Nephron progenitor cell (in vitro differentiated cells): ENCODE measurements around the gene EFS.
A peak's percentile ranks its signal among the peaks of the same experiment; 100 is the strongest.

Experiments used
- DNase-seq: peaks from one replicate; pipeline ENCODE4 v3.0.0; 2021
- H3K27ac Mint-ChIP-seq: 2 replicates; pipeline ENCODE4 v1.8.0; 2021; ENCODE audit warnings: mild to moderate bottlenecking, moderate library complexity, mixed read lengths
- H3K27me3 Mint-ChIP-seq: 2 replicates; pipeline ENCODE4 v1.8.0; 2021; ENCODE audit warnings: mild to moderate bottlenecking, low read depth, mixed read lengths; ENCODE audit not compliant: poor library complexity
- H3K36me3 Mint-ChIP-seq: 2 replicates; pipeline ENCODE4 v1.8.0; 2021; ENCODE audit warnings: low read depth, mixed read lengths
- H3K4me1 Mint-ChIP-seq: 2 replicates; pipeline ENCODE4 v1.8.0; 2021; ENCODE audit warnings: mixed read lengths
- H3K4me3 Mint-ChIP-seq: 2 replicates; pipeline ENCODE4 v1.8.0; 2021; ENCODE audit warnings: mild to moderate bottlenecking, moderate library complexity, mixed read lengths
- H3K9me3 Mint-ChIP-seq: 2 replicates; pipeline ENCODE4 v1.8.0; 2021; ENCODE audit warnings: mild to moderate bottlenecking, moderate library complexity, mixed read lengths
- TF ChIP-seq, protein P1 (sequence below): fragments of 200-600 bp; sonication (generic); IDR thresholded peaks from 2 replicates; pipeline ENCODE4 v1.5.0; 2021; ENCODE audit warnings: antibody characterized with exemption

Gene EFS

GRCh38 chr14:23316300-23316699 lies 48.7 kb downstream of the EFS start:
- DNase-seq: no peak
- H3K4me3 Mint-ChIP-seq: no peak overlapping the region
- H3K27ac Mint-ChIP-seq: no peak overlapping the region
- no peaks in the 10 kb centered on the region for H3K9me3 Mint-ChIP-seq
- H3K27me3 Mint-ChIP-seq: no peaks in the 10 kb centered on the region
- H3K36me3 Mint-ChIP-seq: peaks cover 59% of the 10 kb centered on the region
- TF ChIP-seq, protein P1, sequence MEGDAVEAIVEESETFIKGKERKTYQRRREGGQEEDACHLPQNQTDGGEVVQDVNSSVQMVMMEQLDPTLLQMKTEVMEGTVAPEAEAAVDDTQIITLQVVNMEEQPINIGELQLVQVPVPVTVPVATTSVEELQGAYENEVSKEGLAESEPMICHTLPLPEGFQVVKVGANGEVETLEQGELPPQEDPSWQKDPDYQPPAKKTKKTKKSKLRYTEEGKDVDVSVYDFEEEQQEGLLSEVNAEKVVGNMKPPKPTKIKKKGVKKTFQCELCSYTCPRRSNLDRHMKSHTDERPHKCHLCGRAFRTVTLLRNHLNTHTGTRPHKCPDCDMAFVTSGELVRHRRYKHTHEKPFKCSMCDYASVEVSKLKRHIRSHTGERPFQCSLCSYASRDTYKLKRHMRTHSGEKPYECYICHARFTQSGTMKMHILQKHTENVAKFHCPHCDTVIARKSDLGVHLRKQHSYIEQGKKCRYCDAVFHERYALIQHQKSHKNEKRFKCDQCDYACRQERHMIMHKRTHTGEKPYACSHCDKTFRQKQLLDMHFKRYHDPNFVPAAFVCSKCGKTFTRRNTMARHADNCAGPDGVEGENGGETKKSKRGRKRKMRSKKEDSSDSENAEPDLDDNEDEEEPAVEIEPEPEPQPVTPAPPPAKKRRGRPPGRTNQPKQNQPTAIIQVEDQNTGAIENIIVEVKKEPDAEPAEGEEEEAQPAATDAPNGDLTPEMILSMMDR: no peak
- H3K4me1 Mint-ChIP-seq: peaks cover 15% of the 10 kb centered on the region

DNA sequence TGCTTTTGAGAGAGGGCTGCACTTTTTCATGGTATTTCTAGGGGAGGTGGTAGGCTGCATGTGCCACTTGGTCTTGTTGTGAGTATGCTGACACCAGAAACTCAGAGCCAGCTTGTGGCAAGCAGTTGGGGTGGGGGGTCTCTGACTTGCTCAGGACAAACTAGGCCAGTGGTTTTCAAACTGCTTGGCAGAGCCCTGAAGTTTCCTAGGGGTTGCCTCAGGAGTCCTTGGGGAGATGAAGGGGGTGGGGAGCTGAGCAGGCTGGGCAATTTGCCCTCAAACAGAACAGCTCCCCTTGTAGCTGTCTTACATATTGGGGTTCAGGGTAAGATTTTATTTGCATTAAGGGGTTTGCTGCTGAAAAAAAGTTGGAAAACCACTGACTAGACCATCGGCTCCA lies 54.4 kb downstream of the EFS start:
- H3K4me1 Mint-ChIP-seq: peaks cover 33% of the 10 kb centered on the region
- H3K27ac Mint-ChIP-seq: no peak overlapping the region
- no peaks in the 10 kb centered on the region for H3K9me3 Mint-ChIP-seq
- H3K36me3 Mint-ChIP-seq: peaks cover 40% of the 10 kb centered on the region
- DNase-seq: no peak
- TF ChIP-seq, protein P1: no peak
- H3K27me3 Mint-ChIP-seq: no peaks in the 10 kb centered on the region
- no peak overlapping the region for H3K4me3 Mint-ChIP-seq

DNA sequence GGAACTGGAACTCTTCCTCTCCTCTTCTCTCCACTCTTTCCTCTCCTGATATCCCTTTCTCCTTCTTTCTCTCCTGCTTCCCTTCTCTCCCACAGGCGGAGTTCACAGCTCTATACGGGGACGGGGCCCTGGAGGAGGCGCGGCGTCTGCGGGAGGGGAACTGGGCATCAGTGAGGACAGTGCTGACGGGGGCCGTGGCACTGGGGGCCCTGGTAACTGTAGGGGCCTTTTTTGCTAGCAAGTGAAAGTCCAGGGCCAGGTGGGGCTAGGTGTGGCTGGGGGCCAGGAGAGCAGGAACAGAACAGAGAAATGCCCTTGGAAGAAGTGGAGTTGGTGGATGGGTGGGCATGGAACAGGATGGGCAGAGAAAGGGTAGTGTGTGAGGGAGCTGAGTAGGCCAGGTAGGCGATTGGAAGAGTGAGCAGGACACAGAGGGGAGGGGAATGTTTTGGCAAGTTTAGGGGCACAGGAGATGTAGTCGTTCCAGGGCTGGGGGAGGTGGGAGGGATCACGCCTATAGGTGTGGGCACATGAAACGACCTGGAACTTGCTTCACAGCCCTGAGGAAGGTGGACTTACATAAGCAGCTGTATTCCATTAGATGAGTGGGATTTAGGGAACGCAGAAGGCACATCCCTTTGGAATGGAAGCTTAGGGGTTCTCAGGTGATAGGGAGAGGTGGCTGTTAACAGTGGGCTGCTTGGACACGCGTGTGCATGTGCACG lies 56.1 kb downstream of the EFS start:
- TF ChIP-seq, protein P1: no peak
- Mint-ChIP-seq H3K36me3 (peaks cover 29% of the 10 kb centered on the region), H3K27ac (no peak overlapping the region)

GRCh38 chr14:23307687-23308644 lies 57.0 kb downstream of the EFS start:
- TF ChIP-seq, protein P1: no peak
- no peaks in the 10 kb centered on the region for H3K9me3 Mint-ChIP-seq
- peak overlapping the region; percentile 94 for H3K4me3 Mint-ChIP-seq
- no peak for DNase-seq
- peak overlapping the region; percentile 98 for H3K27ac Mint-ChIP-seq
- no peaks in the 10 kb centered on the region for H3K27me3 Mint-ChIP-seq
- peaks cover 47% of the 10 kb centered on the region for H3K4me1 Mint-ChIP-seq
- H3K36me3 Mint-ChIP-seq: peaks cover 26% of the 10 kb centered on the region

More for the DNA sequence above, 56.1 kb downstream of the EFS start:
- H3K9me3 Mint-ChIP-seq: no peaks in the 10 kb centered on the region
- H3K4me3 Mint-ChIP-seq: peak overlapping the region; percentile 94
- no peak for DNase-seq
- peaks cover 43% of the 10 kb centered on the region for H3K4me1 Mint-ChIP-seq
- H3K27me3 Mint-ChIP-seq: no peaks in the 10 kb centered on the region

- Mint-ChIP-seq H3K4me3 (peak overlapping the region; percentile 94), H3K4me1 (peaks cover 53% of the 10 kb centered on the region), H3K27ac (peak overlapping the region; percentile 98), H3K36me3 (peaks cover 18% of the 10 kb centered on the region), H3K9me3 (no peaks in the 10 kb centered on the region), H3K27me3 (no peaks in the 10 kb centered on the region)
- TF ChIP-seq, protein P1: no peak
- DNase-seq: no peak
These were observed 57.8 kb downstream of the EFS start for GRCh38 chr14:23307146-23307530.
